H1 (cell line): Measurements from ENCODE around the gene ADM5.

Experiments
- CHD1 ChIP-seq: IDR thresholded peaks from 2 replicates; pipeline ENCODE4 v1.6.1; 2012; ENCODE audit warnings: low read depth, low read length, improper control_type of control experiment
- CTCF ChIP-seq, 3 experiments: IDR thresholded peaks; 1 replicate in 2 of 3; 2 replicates in 1 of 3; pipeline versions ENCODE4 v1.5.1 to v1.6.1; 2011; ENCODE audit warnings: low read length in 3 of 3, mild to moderate bottlenecking in 3 of 3, inconsistent platforms in 2 of 3, low read depth in 1 of 3, moderate library complexity in 1 of 3; ENCODE audit not compliant: insufficient read depth in 1 of 3; ENCODE audit errors: control extremely low read depth in 1 of 3
- EP300 ChIP-seq, 2 experiments: IDR thresholded peaks; 1 replicate in 1 of 2; 2 replicates in 1 of 2; pipeline ENCODE4 v1.6.1; 2011 to 2012; ENCODE audit warnings: low read depth in 2 of 2, low read length in 2 of 2, mild to moderate bottlenecking in 2 of 2, borderline replicate concordance in 1 of 2, inconsistent platforms in 1 of 2, moderate library complexity in 1 of 2
- EZH2 ChIP-seq: fragments of 200-600 bp; sonication (generic); IDR thresholded peaks from 2 replicates; pipeline ENCODE4 v1.7.1; 2012; ENCODE audit warnings: low read depth, mild to moderate bottlenecking, moderate library complexity, low read length, inconsistent platforms; ENCODE audit not compliant: severe bottlenecking
- HDAC6 ChIP-seq: IDR thresholded peaks from one replicate; pipeline ENCODE4 v1.7.1; 2012; ENCODE audit warnings: low read depth, mild to moderate bottlenecking, inconsistent platforms, low read length, moderate library complexity
- POLR2A ChIP-seq, 2 experiments: IDR thresholded peaks; 1 replicate in 1 of 2; 2 replicates in 1 of 2; pipeline ENCODE4 v1.6.1; 2011; ENCODE audit warnings: low read depth in 2 of 2, low read length in 2 of 2, mild to moderate bottlenecking in 2 of 2; ENCODE audit errors: control extremely low read depth in 1 of 2
- POLR2AphosphoS5 ChIP-seq: IDR thresholded peaks from 2 replicates; pipeline ENCODE4 v1.6.1; 2011; ENCODE audit warnings: low read depth, low read length
- RFX5 ChIP-seq: IDR thresholded peaks from 2 replicates; pipeline ENCODE4 v1.6.1; 2011; ENCODE audit warnings: low read depth, low read length, improper control_type of control experiment, borderline replicate concordance
- SIN3A ChIP-seq, 2 experiments: IDR thresholded peaks in 1 of 2; conservative IDR thresholded peaks in 1 of 2; 2 replicates each; pipeline ENCODE4 v1.6.1; 2011 to 2012; ENCODE audit warnings: low read length in 2 of 2, improper control_type of control experiment in 1 of 2, low read depth in 1 of 2, mild to moderate bottlenecking in 1 of 2
- SIRT6 ChIP-seq: IDR thresholded peaks from one replicate; pipeline ENCODE4 v1.7.1; 2012; ENCODE audit warnings: low read length, inconsistent platforms
- TEAD4 ChIP-seq: IDR thresholded peaks from 2 replicates; pipeline ENCODE4 v1.6.1; 2012; ENCODE audit warnings: low read depth, low read length, inconsistent platforms, mixed read lengths
- ZNF274 ChIP-seq: IDR thresholded peaks from 2 replicates; pipeline ENCODE4 v1.7.0; 2012; ENCODE audit warnings: low read length, borderline replicate concordance; ENCODE audit errors: extremely low read depth

GRCh38 chr19:49651820-49652550 is 37.4 kb upstream of the ADM5 start:
- TF ChIP-seq EP300 (IDR thresholded peaks at IDR 0.05; ENCODE audit: borderline replicate concordance in 1 of 2, low read depth in 2 of 2, low read length in 2 of 2) (no peak), CTCF (IDR thresholded peaks at IDR 0.05; ENCODE audit: control extremely low read depth in 1 of 3, insufficient read depth in 1 of 3, low read depth in 1 of 3, low read length in 3 of 3) (no peak), EZH2 (no peak), POLR2A (IDR thresholded peaks at IDR 0.05; ENCODE audit: control extremely low read depth in 1 of 2, low read depth in 2 of 2, low read length in 2 of 2) (no peak), RFX5 (no peak), CHD1 (no peak), SIN3A (conservative IDR thresholded peaks at IDR 0.05 in 1 of 2, IDR thresholded peaks at IDR 0.05 in 1 of 2; ENCODE audit: low read depth in 1 of 2, low read length in 2 of 2) (no peak), ZNF274 (no peak), POLR2AphosphoS5 (no peak), TEAD4 (no peak), HDAC6 (no peak), SIRT6 (no peak)
